ENCODE data around the gene MTARC2. TPM values are rescaled to one million over a fixed set of nuclear protein-coding genes. Genes with fewer than 3 reads are reported as not detected.

MTARC2 gene
- total RNA-seq, 1 experiment from 2014 or later, result 13.3 TPM

DNA sequence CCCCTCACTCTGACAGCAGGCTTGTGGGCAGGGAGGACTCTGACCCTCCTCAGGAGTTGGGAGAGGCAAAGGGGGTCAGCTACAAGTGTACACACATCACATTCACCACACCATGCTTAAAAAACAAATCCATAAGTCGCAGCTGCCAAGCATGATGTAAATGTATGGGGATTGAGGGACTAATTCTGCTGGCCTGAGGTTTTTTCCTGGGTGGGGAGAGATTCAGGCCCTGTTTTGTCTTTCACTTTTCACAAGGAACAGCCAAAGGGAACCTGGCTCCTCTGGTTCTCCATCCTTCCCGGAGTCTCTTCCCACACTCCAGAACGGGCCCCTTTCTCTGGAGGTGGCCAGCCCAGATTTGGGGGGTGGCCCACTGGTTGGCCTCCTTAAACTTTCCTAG, 1.3 kb upstream of the MTARC2 start:
- no peak for ATAC-seq
- no peak overlapping the region for H3K27ac ChIP-seq (ENCODE audit: low read length)
- H3K4me2 ChIP-seq (ENCODE audit: low read length), result peak overlapping the region; percentile 83
- H3K4me3 ChIP-seq (ENCODE audit: low read length), result peak overlapping the region; percentile 88; the same call in 1 of the 2 replicates
- TF ChIP-seq EZH2 (IDR thresholded peaks at IDR 0.05; ENCODE audit: low read length, unreplicated experiment), result no peak
- no peak for TF ChIP-seq EZH2phosphoT487 (IDR thresholded peaks at IDR 0.05; ENCODE audit: borderline replicate concordance, low read length)
- TF ChIP-seq, protein P1, sequence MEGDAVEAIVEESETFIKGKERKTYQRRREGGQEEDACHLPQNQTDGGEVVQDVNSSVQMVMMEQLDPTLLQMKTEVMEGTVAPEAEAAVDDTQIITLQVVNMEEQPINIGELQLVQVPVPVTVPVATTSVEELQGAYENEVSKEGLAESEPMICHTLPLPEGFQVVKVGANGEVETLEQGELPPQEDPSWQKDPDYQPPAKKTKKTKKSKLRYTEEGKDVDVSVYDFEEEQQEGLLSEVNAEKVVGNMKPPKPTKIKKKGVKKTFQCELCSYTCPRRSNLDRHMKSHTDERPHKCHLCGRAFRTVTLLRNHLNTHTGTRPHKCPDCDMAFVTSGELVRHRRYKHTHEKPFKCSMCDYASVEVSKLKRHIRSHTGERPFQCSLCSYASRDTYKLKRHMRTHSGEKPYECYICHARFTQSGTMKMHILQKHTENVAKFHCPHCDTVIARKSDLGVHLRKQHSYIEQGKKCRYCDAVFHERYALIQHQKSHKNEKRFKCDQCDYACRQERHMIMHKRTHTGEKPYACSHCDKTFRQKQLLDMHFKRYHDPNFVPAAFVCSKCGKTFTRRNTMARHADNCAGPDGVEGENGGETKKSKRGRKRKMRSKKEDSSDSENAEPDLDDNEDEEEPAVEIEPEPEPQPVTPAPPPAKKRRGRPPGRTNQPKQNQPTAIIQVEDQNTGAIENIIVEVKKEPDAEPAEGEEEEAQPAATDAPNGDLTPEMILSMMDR (conservative IDR thresholded peaks at IDR 0.05; ENCODE audit: low read depth, low read length), result no peak
- intact Hi-C loops (cut with micrococcal nuclease), result loop anchor here (5.0 kb wide), 1 partner anchor 475 kb away; the partner anchor contains the start of gene RAB3GAP2
- ChIA-PET CTCF (interaction anchor here (1.7 kb wide), 1 partner anchor 13 kb away, joined by 25 read pairs; no protein-coding TSS in a partner anchor), POLR2A (ENCODE audit: unreplicated experiment) (no interaction called here)
- peak overlapping the region; percentile 89; the same call in 1 of the 2 replicates for H2AFZ ChIP-seq (ENCODE audit: low read length)
- no peaks in the 10 kb centered on the region for H3F3A ChIP-seq (ENCODE audit: low read length, unreplicated experiment)
- no peaks in the 10 kb centered on the region for H3K36me3 ChIP-seq (ENCODE audit: low read depth, low read length)
- no peaks in the 10 kb centered on the region for H3K27me3 ChIP-seq (ENCODE audit: low read length)
- no peaks in the 10 kb centered on the region for H3K9me2 ChIP-seq (replicated peaks; ENCODE audit: low read length)
- no peaks in the 10 kb centered on the region for H3K9me3 ChIP-seq (ENCODE audit: low read length)
- DNase-seq, result no peak
- no TSS peak for BruUV-seq (replicated peaks)
- H3K79me2 ChIP-seq (ENCODE audit: low read length), result peaks cover 36% of the 10 kb centered on the region
- H4K20me1 ChIP-seq (ENCODE audit: low read length), result peaks cover 10% of the 10 kb centered on the region; the same call in 1 of the 2 replicates
- no peak overlapping the region for H3K9ac ChIP-seq (ENCODE audit: low read length)
- H3K4me1 ChIP-seq (ENCODE audit: insufficient read depth, low read length), result peaks cover 34% of the 10 kb centered on the region

DNA sequence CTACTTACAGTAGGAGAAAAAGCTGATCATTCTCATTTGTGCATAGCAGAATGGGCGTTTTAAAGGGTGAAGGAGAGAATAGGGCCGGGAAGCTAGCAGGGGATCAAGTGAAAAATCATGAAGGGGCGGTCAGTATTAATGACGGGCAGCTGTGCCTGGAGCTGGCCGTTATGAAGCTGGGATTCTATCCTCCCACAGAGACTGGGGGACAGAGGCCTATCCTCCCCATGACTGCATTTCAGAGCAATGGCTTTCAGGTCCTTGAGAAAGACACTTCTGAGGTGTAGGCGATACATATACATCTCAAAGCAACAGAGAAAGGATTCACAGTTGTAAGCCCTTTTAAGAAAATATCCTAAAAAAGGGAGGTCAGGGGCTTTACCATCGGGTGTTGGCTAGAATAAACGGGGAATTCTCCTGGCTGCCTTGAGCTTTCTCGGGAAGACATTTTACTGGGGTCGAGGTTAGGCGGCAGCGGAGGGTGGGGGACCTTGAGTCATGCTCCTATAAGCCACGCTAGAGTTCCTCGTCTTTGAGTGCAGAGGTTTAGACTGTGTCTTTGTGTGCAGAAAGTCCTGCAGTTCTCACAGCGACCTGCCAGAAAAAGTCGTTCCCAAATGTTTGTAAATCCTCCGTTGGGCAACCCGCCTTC, 559 bp upstream of the MTARC2 start:
- Histone ChIP-seq H3K27me3 (ENCODE audit: low read length) (no peaks in the 10 kb centered on the region), H3K4me2 (ENCODE audit: low read length) (peak overlapping the region; percentile 83), H3K9ac (ENCODE audit: low read length) (peak overlapping the region; percentile 76), H3F3A (ENCODE audit: low read length, unreplicated experiment) (no peaks in the 10 kb centered on the region), H3K27ac (ENCODE audit: low read length) (peak overlapping the region; percentile 17), H3K79me2 (ENCODE audit: low read length) (peaks cover 43% of the 10 kb centered on the region), H3K4me1 (ENCODE audit: insufficient read depth, low read length) (peaks cover 34% of the 10 kb centered on the region), H2AFZ (ENCODE audit: low read length) (peak overlapping the region; percentile 89), H3K9me2 (replicated peaks; ENCODE audit: low read length) (no peaks in the 10 kb centered on the region), H3K36me3 (ENCODE audit: low read depth, low read length) (no peaks in the 10 kb centered on the region), H3K4me3 (ENCODE audit: low read length) (peak overlapping the region; percentile 88), H4K20me1 (ENCODE audit: low read length) (peaks cover 15% of the 10 kb centered on the region; the same call in 1 of the 2 replicates), H3K9me3 (ENCODE audit: low read length) (no peaks in the 10 kb centered on the region)
- TF ChIP-seq EZH2 (IDR thresholded peaks at IDR 0.05; ENCODE audit: low read length, unreplicated experiment) (no peak), EZH2phosphoT487 (IDR thresholded peaks at IDR 0.05; ENCODE audit: borderline replicate concordance, low read length) (no peak)
- TF ChIP-seq, protein P1 (conservative IDR thresholded peaks at IDR 0.05; ENCODE audit: low read depth, low read length), result no peak
- ATAC-seq (peak; percentile 48), DNase-seq (no peak)
- POLR2A ChIA-PET (ENCODE audit: unreplicated experiment), result interaction anchor here (0.6 to 1.3 kb wide), 3 partner anchors 14 to 1818 kb away, joined by 3 to 17 read pairs (median 5); no protein-coding TSS in a partner anchor
- CTCF ChIA-PET, result interaction anchor here (1.4 to 1.7 kb wide), 2 partner anchors 14 to 466 kb away, joined by 11 to 25 read pairs; no protein-coding TSS in a partner anchor
- TSS peak; percentile 72 for BruUV-seq (replicated peaks)
- intact Hi-C loops (cut with micrococcal nuclease), result loop anchor here (1.0 to 5.0 kb wide), 3 partner anchors 13 to 475 kb away; partner anchors contain the start of genes MTARC1 and RAB3GAP2

Data from PC-3 (cell line).